Measurements from ENCODE around the gene MBD5. TPM values are rescaled to one million over a fixed set of nuclear protein-coding genes. Genes with fewer than 3 reads are reported as not detected.

MBD5 gene
- total RNA-seq, 4 donors from 2014 or later: 22.9 to 44.2 (median 40.2) TPM

GRCh38 chr2:148362144-148362796 lies 341.4 kb downstream of the MBD5 start:
- H3K4me3 ChIP-seq: no peak overlapping the region
- no peaks in the 10 kb centered on the region for H3K4me1 ChIP-seq
- H3K36me3 ChIP-seq: no peaks in the 10 kb centered on the region
- no peaks in the 10 kb centered on the region for H3K27me3 ChIP-seq
- TF ChIP-seq POLR2A (IDR thresholded peaks at IDR 0.05) (no peak), CTCF (IDR thresholded peaks at IDR 0.05) (no peak)
- H3K9me3 ChIP-seq: no peaks in the 10 kb centered on the region
- no peak for DNase-seq
- H3K27ac ChIP-seq: no peak overlapping the region

- TF ChIP-seq CTCF (IDR thresholded peaks at IDR 0.05) (no peak), POLR2A (IDR thresholded peaks at IDR 0.05) (no peak)
- Histone ChIP-seq H3K36me3 (no peaks in the 10 kb centered on the region), H3K4me3 (no peak overlapping the region), H3K9me3 (no peaks in the 10 kb centered on the region), H3K27ac (no peak overlapping the region), H3K27me3 (no peaks in the 10 kb centered on the region), H3K4me1 (no peaks in the 10 kb centered on the region)
- DNase-seq: no peak
Measured at GRCh38 chr2:148375214-148375613, 354.3 kb downstream of the MBD5 start.

GRCh38 chr2:148391324-148391723 lies 370.4 kb downstream of the MBD5 start:
- TF ChIP-seq POLR2A (IDR thresholded peaks at IDR 0.05): no peak
- no peak for TF ChIP-seq CTCF (IDR thresholded peaks at IDR 0.05)
- no peaks in the 10 kb centered on the region for H3K36me3 ChIP-seq
- DNase-seq: no peak

GRCh38 chr2:148402786-148403185 lies 381.9 kb downstream of the MBD5 start:
- H3K9me3 ChIP-seq: no peaks in the 10 kb centered on the region
- no peaks in the 10 kb centered on the region for H3K36me3 ChIP-seq
- H3K4me1 ChIP-seq: no peaks in the 10 kb centered on the region
- TF ChIP-seq POLR2A (IDR thresholded peaks at IDR 0.05) (no peak), CTCF (IDR thresholded peaks at IDR 0.05) (no peak)
- DNase-seq: no peak
- no peaks in the 10 kb centered on the region for H3K27me3 ChIP-seq
- no peak overlapping the region for H3K27ac ChIP-seq
- no peak overlapping the region for H3K4me3 ChIP-seq

More at GRCh38 chr2:148391324-148391723, 370.4 kb downstream of the MBD5 start:
- Histone ChIP-seq H3K27me3 (no peaks in the 10 kb centered on the region), H3K4me3 (no peak overlapping the region), H3K9me3 (no peaks in the 10 kb centered on the region), H3K27ac (no peak overlapping the region), H3K4me1 (no peaks in the 10 kb centered on the region)

- Histone ChIP-seq H3K27ac (no peak overlapping the region), H3K4me3 (no peak overlapping the region), H3K36me3 (no peaks in the 10 kb centered on the region), H3K27me3 (no peaks in the 10 kb centered on the region), H3K9me3 (peaks cover 0 to 6% (median 0%) of the 10 kb centered on the region in 4 donors), H3K4me1 (no peaks in the 10 kb centered on the region)
- DNase-seq: no peak
- TF ChIP-seq CTCF (IDR thresholded peaks at IDR 0.05) (no peak), POLR2A (IDR thresholded peaks at IDR 0.05) (no peak)
Measured at GRCh38 chr2:148410899-148411298, 390.0 kb downstream of the MBD5 start.

Data from Peyer's patch (tissue), 4 donors.